DND-41 (cell line): ENCODE measurements around the gene CH25H.

Experiments used
- CTCF ChIP-seq: IDR thresholded peaks from 2 replicates; pipeline ENCODE4 v1.5.1; 2012; ENCODE audit warnings: borderline replicate concordance, low read length, moderate library complexity, mild to moderate bottlenecking; ENCODE audit not compliant: poor library complexity, severe bottlenecking; ENCODE audit errors: extremely low read depth
- EZH2 ChIP-seq: IDR thresholded peaks from 3 replicates; pipeline ENCODE4 v1.6.1; 2012; ENCODE audit warnings: borderline replicate concordance, low read depth, mild to moderate bottlenecking, moderate library complexity, low read length, inconsistent platforms; ENCODE audit not compliant: severe bottlenecking

GRCh38 chr10:89164920-89165319 lies 42.2 kb downstream of the CH25H start:
- TF ChIP-seq CTCF: no peak
- no peak for TF ChIP-seq EZH2
